Stomach (tissue), 9 donors: ENCODE results near the gene ARHGEF4. TPM values are rescaled to one million over a fixed set of nuclear protein-coding genes. Genes with fewer than 3 reads are reported as not detected.

ENCODE experiments used
- DNase-seq, 2 donors: peaks; one replicate each; pipeline versions ENCODE4 v3.0.0 to v3.0.0-alpha.2; 2013 to 2019
- H3K27ac ChIP-seq, 5 donors: fragments of 200-600 bp in 4 of 5; sonication (generic) in 4 of 5; one replicate each; pipeline ENCODE4 v1.5.1; 2013 to 2019; ENCODE audit warnings: mild to moderate bottlenecking in 1 of 5, moderate library complexity in 1 of 5
- H3K27me3 ChIP-seq, 3 donors: fragments of 200-600 bp; sonication (generic); one replicate each; pipeline ENCODE4 v1.5.1; 2017 to 2019; ENCODE audit warnings: mixed run types in 1 of 3
- H3K36me3 ChIP-seq, 4 donors: fragments of 200-600 bp; sonication (generic); 1 replicate in 3 of 4; 2 replicates in 1 of 4; pipeline ENCODE4 v1.5.1; 2016 to 2019
- H3K4me1 ChIP-seq, 4 donors: fragments of 200-600 bp; sonication (generic); one replicate each; pipeline ENCODE4 v1.5.1; 2016 to 2019
- H3K4me3 ChIP-seq, 4 donors: fragments of 200-600 bp; sonication (generic) in 3 of 4; one replicate each; pipeline ENCODE4 v1.5.1; 2016 to 2019; ENCODE audit warnings: mild to moderate bottlenecking in 1 of 4
- H3K9me3 ChIP-seq, 4 donors: fragments of 200-600 bp; sonication (generic); one replicate each; pipeline ENCODE4 v1.5.1; 2016 to 2019
- EP300 ChIP-seq: sonication (generic); formaldehyde crosslinking; IDR thresholded peaks from one replicate; pipeline ENCODE4 v1.6.1; 2017; ENCODE audit warnings: antibody characterized with exemption
- POLR2A ChIP-seq, 4 donors: fragments of 450-650 bp; IDR thresholded peaks; one replicate each; pipeline ENCODE4 v1.6.1; 2016; ENCODE audit warnings: antibody characterized with exemption in 4 of 4, control low read depth in 2 of 4, mild to moderate bottlenecking in 1 of 4, moderate library complexity in 1 of 4
- POLR2AphosphoS5 ChIP-seq, 3 donors: sonication (generic); formaldehyde crosslinking; IDR thresholded peaks; one replicate each; pipeline ENCODE4 v1.6.1; 2016; ENCODE audit warnings: antibody characterized with exemption in 3 of 3
- WGBS, 5 donors: extraction: QIAGEN DNeasy Blood & Tissue Kit in 3 of 5; methylation state at CpG; one replicate each; pipeline versions ENCODE4 v1.1.5 to v1.1.7; 2013 to 2018; 5-methylcytosine and 5-hydroxymethylcytosine counted together
- intact Hi-C: fragments of 100-400 bp; cut with DNase I; formaldehyde crosslinking; loops from one replicate; pipeline ENCODE4 v1.15.1; 2023; ENCODE audit warnings: low total_unique reads
- polyA plus RNA-seq, 3 donors: library from polyadenylated mRNA; stranded (reverse); fragments of 200-250 nt; gene quantifications; one replicate each; pipeline ENCODE4 v1.2.3, GENCODE V29; 2013
- total RNA-seq, 5 donors: library from RNA; depleted of rRNA; stranded (reverse); fragments of >200 nt; gene quantifications; one replicate each; pipeline versions ENCODE4 v1.1.0 to v1.2.3, GENCODE V29; 2014 to 2016
- TF ChIP-seq, protein P1 (sequence below), 7 experiments: fragments of 450-650 bp in 4 of 7; fragments of 200-600 bp in 3 of 7; sonication (generic) in 3 of 7; IDR thresholded peaks; one replicate each; pipeline ENCODE4 v1.5.1; 2016 to 2019; ENCODE audit warnings: antibody characterized with exemption in 7 of 7, control low read depth in 2 of 7, mild to moderate bottlenecking in 1 of 7
- donor health status: healthy with polysubstance abuse.
- donor health status: Bipolar disorder and iron deficiency.
- donor health status: healthy.

Gene ARHGEF4
- total and polyA plus RNA-seq, 8 donors: 1.4 to 32.3 (median 11.2) TPM; not detected in 1

DNA sequence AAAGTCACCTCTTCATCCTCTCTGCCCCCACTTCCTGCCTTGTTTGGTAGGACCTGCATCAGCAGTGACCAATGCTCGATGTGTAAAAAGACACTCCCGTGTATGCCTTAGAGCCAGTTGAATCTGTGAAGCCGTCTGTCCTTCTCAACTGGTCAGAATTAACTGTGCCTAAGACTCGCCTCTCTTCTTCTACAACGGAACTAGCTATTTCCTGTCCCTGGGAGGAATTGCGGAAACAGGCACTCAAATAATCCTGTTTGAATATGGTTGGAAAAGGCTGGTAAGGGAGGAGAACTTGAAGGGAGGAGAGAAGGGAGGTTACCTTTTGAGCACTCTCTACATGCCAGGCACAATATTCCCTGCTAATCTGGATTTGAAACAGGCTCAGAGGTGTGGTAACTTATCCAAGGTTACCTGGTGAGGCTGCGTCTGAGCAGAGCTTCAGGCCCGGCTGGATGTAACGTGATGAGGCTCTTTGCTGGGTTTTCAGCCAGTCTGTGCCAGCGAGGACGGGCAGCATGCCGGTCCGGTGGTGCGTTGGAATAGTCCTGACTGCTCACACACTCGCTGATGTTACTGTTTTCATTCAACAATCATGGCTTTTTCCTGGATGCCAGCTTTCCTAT lies 129.5 kb downstream of the ARHGEF4 start:
- Histone ChIP-seq H3K27me3 (peaks cover 13 to 65% (median 38%) of the 10 kb centered on the region in 3 donors), H3K36me3 (no peaks in the 10 kb centered on the region), H3K4me1 (peaks cover 6 to 16% (median 11%) of the 10 kb centered on the region in 4 donors), H3K27ac (no peak overlapping the region), H3K4me3 (no peak overlapping the region), H3K9me3 (no peaks in the 10 kb centered on the region)
- 23 to 53% (median 35%) methylated on average over 15 of the region's 15 CpGs for WGBS, 5 donors
- DNase-seq: no peak
- TF ChIP-seq EP300: no peak
- TF ChIP-seq POLR2A (IDR thresholded peaks at IDR 0.05): no peak
- TF ChIP-seq POLR2AphosphoS5 (IDR thresholded peaks at IDR 0.05): no peak
- TF ChIP-seq, protein P1, sequence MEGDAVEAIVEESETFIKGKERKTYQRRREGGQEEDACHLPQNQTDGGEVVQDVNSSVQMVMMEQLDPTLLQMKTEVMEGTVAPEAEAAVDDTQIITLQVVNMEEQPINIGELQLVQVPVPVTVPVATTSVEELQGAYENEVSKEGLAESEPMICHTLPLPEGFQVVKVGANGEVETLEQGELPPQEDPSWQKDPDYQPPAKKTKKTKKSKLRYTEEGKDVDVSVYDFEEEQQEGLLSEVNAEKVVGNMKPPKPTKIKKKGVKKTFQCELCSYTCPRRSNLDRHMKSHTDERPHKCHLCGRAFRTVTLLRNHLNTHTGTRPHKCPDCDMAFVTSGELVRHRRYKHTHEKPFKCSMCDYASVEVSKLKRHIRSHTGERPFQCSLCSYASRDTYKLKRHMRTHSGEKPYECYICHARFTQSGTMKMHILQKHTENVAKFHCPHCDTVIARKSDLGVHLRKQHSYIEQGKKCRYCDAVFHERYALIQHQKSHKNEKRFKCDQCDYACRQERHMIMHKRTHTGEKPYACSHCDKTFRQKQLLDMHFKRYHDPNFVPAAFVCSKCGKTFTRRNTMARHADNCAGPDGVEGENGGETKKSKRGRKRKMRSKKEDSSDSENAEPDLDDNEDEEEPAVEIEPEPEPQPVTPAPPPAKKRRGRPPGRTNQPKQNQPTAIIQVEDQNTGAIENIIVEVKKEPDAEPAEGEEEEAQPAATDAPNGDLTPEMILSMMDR (IDR thresholded peaks at IDR 0.05): no peak
- intact Hi-C loops: no loop called here

GRCh38 chr2:130966775-130967490 lies 130.2 kb downstream of the ARHGEF4 start:
- DNase-seq: no peak
- peaks cover 13 to 59% (median 34%) of the 10 kb centered on the region in 3 donors for H3K27me3 ChIP-seq
- H3K36me3 ChIP-seq: no peaks in the 10 kb centered on the region
- H3K27ac ChIP-seq: no peak overlapping the region
- no peak overlapping the region for H3K4me3 ChIP-seq
- WGBS, 5 donors: 50 to 67% (median 58%) methylated on average over 14 of the region's 14 CpGs
- peaks cover 6 to 16% (median 11%) of the 10 kb centered on the region in 4 donors for H3K4me1 ChIP-seq
- intact Hi-C loops: no loop called here
- TF ChIP-seq, protein P1 (IDR thresholded peaks at IDR 0.05): no peak
- TF ChIP-seq POLR2A (IDR thresholded peaks at IDR 0.05) (no peak), POLR2AphosphoS5 (IDR thresholded peaks at IDR 0.05) (no peak), EP300 (no peak)
- H3K9me3 ChIP-seq: no peaks in the 10 kb centered on the region

- DNase-seq: no peak
- no peak overlapping the region for H3K4me3 ChIP-seq
- H3K27me3 ChIP-seq: peaks cover 0 to 4% (median 0%) of the 10 kb centered on the region in 3 donors
- no peaks in the 10 kb centered on the region for H3K36me3 ChIP-seq
- H3K27ac ChIP-seq: no peak overlapping the region
- peaks cover 0 to 1% (median under 1%) of the 10 kb centered on the region in 4 donors for H3K9me3 ChIP-seq
- TF ChIP-seq POLR2AphosphoS5 (IDR thresholded peaks at IDR 0.05): no peak
- TF ChIP-seq EP300: no peak
- TF ChIP-seq, protein P1 (IDR thresholded peaks at IDR 0.05): no peak
- H3K4me1 ChIP-seq: no peaks in the 10 kb centered on the region
- intact Hi-C loops: no loop called here
- 29 to 53% (median 46%) methylated on average over 1 of the region's 1 CpG for WGBS, 5 donors
Measured at GRCh38 chr2:130972410-130972809, 135.7 kb downstream of the ARHGEF4 start.

DNA sequence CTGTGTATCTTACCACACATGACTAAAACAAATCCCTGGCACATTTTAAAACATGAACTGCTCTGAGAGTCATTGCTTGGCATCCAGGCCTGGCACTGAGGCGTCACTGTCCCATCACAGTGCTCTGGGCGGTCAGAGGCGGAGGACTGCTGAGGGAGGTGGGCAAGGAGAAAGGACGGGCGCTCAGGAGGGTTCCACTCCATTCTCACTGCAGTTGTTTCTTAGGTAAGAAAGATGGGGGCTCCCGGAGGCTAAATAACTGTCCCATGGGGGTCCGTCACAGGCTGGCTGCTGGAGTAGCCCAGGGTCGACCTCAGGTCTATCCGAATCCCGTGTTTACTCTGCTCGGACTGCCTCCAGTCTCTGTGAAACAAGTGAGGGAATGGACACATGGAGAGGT lies 139.0 kb downstream of the ARHGEF4 start:
- 74 to 84% (median 82%) methylated on average over 11 of the region's 11 CpGs for WGBS, 5 donors

More for the DNA sequence above, 139.0 kb downstream of the ARHGEF4 start:
- Histone ChIP-seq H3K27ac (no peak overlapping the region), H3K9me3 (peaks cover 0 to 11% (median 6%) of the 10 kb centered on the region in 4 donors), H3K27me3 (no peaks in the 10 kb centered on the region), H3K4me3 (no peak overlapping the region), H3K4me1 (no peaks in the 10 kb centered on the region), H3K36me3 (no peaks in the 10 kb centered on the region)
- no peak for DNase-seq
- TF ChIP-seq POLR2A (IDR thresholded peaks at IDR 0.05) (no peak), POLR2AphosphoS5 (IDR thresholded peaks at IDR 0.05) (no peak), EP300 (no peak)
- TF ChIP-seq, protein P1 (IDR thresholded peaks at IDR 0.05): no peak
- intact Hi-C loops: no loop called here
